GM12878 (cell line): Measurements from ENCODE around the gene FXYD3. TPM values are rescaled to one million over a fixed set of nuclear protein-coding genes. Genes with fewer than 3 reads are reported as not detected.

ENCODE experiments used
- ATAC-seq: fragments of 200-7000 bp; cut with Tn5 transposase; 3 replicates; pipeline ENCODE4 v1.9.1; 2020; ENCODE audit warnings: mild to moderate bottlenecking, moderate library complexity
- BruUV-seq: library from RNA; stranded (reverse); fragments of 400-500 nt; replicated peaks from 2 replicates; lab custom pipeline; 2021; lab: Mats Ljungman, UMichigan
- CTCF ChIA-PET: fragments of 300-600 bp; sonication (Branson Sonifier 250); formaldehyde crosslinking; extraction: SDS; loops from one replicate; lab custom pipeline; 2021; ENCODE audit warnings: inconsistent platforms; lab: Yijun Ruan, JAX
- POLR2A ChIA-PET: fragments of 350-600 bp; formaldehyde crosslinking; extraction: SDS; loops from one replicate; lab custom pipeline; 2021; ENCODE audit warnings: inconsistent platforms; lab: Charles Lee
- RAD21 ChIA-PET: fragments of 300-600 bp; sonication (Branson Sonifier 250); formaldehyde crosslinking; loops from one replicate; lab custom pipeline; 2023; ENCODE audit warnings: antibody characterized with exemption; ENCODE audit not compliant: unreplicated experiment; lab: Charles Lee
- SMC1A ChIA-PET: fragments of 300-600 bp; sonication (Branson Sonifier 250); formaldehyde crosslinking; loops from one replicate; lab custom pipeline; 2023; ENCODE audit not compliant: unreplicated experiment, uncharacterized antibody; lab: Charles Lee
- DNase-seq: peaks from one replicate; pipeline ENCODE4 v3.0.0-alpha.2; 2011; ENCODE audit warnings: low read depth, low spot score
- FAIRE-seq: peaks from 3 replicates; lab custom pipeline; 2011; peaks lifted over from hg19 to GRCh38; lab: Jason Lieb, UNC
- H2AFZ ChIP-seq: 2 replicates; pipeline ENCODE4 v1.6.0; 2011; ENCODE audit warnings: low read depth, low read length, control low read depth; ENCODE audit not compliant: control insufficient read depth
- H3K27ac ChIP-seq: 2 replicates; pipeline ENCODE4 v1.5.1; 2011; ENCODE audit warnings: control low read depth; ENCODE audit not compliant: control insufficient read depth, insufficient read depth
- H3K27me3 ChIP-seq, 2 experiments: replicated peaks in 1 of 2; 2 replicates each; pipeline versions ENCODE4 v1.6.0 to v1.6.1; 2011; ENCODE audit warnings: low read length in 1 of 2; ENCODE audit not compliant: control insufficient read depth in 2 of 2, insufficient read depth in 2 of 2
- H3K36me3 ChIP-seq, 2 experiments: 2 replicates each; pipeline ENCODE4 v1.5.1; 2011; ENCODE audit warnings: low read length in 1 of 2; ENCODE audit not compliant: control insufficient read depth in 2 of 2, insufficient read depth in 2 of 2
- H3K4me1 ChIP-seq: 2 replicates; pipeline ENCODE4 v1.6.1; 2011; ENCODE audit warnings: mild to moderate bottlenecking, low read length, moderate library complexity, mixed read lengths; ENCODE audit not compliant: control insufficient read depth, insufficient read depth
- H3K4me2 ChIP-seq: 2 replicates; pipeline ENCODE4 v1.6.0; 2011; ENCODE audit warnings: control low read depth; ENCODE audit not compliant: control insufficient read depth, insufficient read depth
- H3K4me3 ChIP-seq: fragments of 200-600 bp; sonication (generic); 2 replicates; pipeline ENCODE4 v1.5.1; 2016
- H3K79me2 ChIP-seq: 2 replicates; pipeline ENCODE4 v1.6.0; 2011; ENCODE audit warnings: low read length; ENCODE audit not compliant: control insufficient read depth, insufficient read depth
- H3K9ac ChIP-seq: 2 replicates; pipeline ENCODE4 v1.8.0; 2011; ENCODE audit warnings: low read length, control low read depth, mixed read lengths; ENCODE audit not compliant: control insufficient read depth, insufficient read depth
- H3K9me3 ChIP-seq: replicated peaks from 3 replicates; pipeline ENCODE4 v1.5.1; 2011; ENCODE audit warnings: mild to moderate bottlenecking, low read length; ENCODE audit not compliant: control insufficient read depth, insufficient read depth
- H4K20me1 ChIP-seq: 2 replicates; pipeline ENCODE4 v1.6.0; 2011; ENCODE audit not compliant: control insufficient read depth, insufficient read depth
- ATF2 ChIP-seq: IDR thresholded peaks from 2 replicates; pipeline ENCODE4 v1.6.1; 2012; ENCODE audit warnings: low read length, inconsistent platforms
- BRCA1 ChIP-seq: IDR thresholded peaks from 2 replicates; pipeline ENCODE4 v1.6.1; 2011; ENCODE audit warnings: low read depth, low read length, improper control_type of control experiment
- HDAC2 ChIP-seq: fragments of 200-600 bp; sonication (generic); IDR thresholded peaks from 2 replicates; pipeline ENCODE4 v1.6.1; 2017
- IRF3 ChIP-seq: fragments of 450-650 bp; IDR thresholded peaks from 2 replicates; pipeline ENCODE4 v1.6.1; 2014; ENCODE audit warnings: mild to moderate bottlenecking
- MEF2A ChIP-seq: IDR thresholded peaks from 2 replicates; pipeline ENCODE4 v1.6.1; 2011; ENCODE audit warnings: low read depth, mild to moderate bottlenecking, low read length, moderate library complexity; ENCODE audit not compliant: insufficient read depth
- MTA2 ChIP-seq: fragments of 450-650 bp; IDR thresholded peaks from 2 replicates; pipeline ENCODE4 v1.6.1; 2016; ENCODE audit warnings: low read depth, mild to moderate bottlenecking, moderate library complexity
- PRDM15 ChIP-seq: fragments of 450-650 bp; formaldehyde crosslinking; IDR thresholded peaks from 2 replicates; pipeline ENCODE4 v1.4.0; 2020; ENCODE audit warnings: mild to moderate bottlenecking, moderate library complexity
- SIN3A ChIP-seq: IDR thresholded peaks from 2 replicates; pipeline ENCODE4 v1.6.1; 2012; ENCODE audit warnings: low read depth, low read length, improper control_type of control experiment
- TCF7 ChIP-seq: IDR thresholded peaks from 2 replicates; pipeline ENCODE4 v1.6.1; 2014; ENCODE audit warnings: antibody characterized with exemption, borderline replicate concordance
- WGBS: methylation state at CpG from one replicate; pipeline ENCODE4 v1.1.6; 2016; ENCODE audit warnings: low lambda C conversion rate; ENCODE audit not compliant: insufficient replicate concordance, insufficient coverage; ENCODE audit errors: missing lambda C conversion rate; 5-methylcytosine and 5-hydroxymethylcytosine counted together
- in situ Hi-C: fragments of 300-500 bp; cut with MboI; formaldehyde crosslinking; loops from 9 replicates; pipeline ENCODE4 v1.14.3; 2018; ENCODE audit warnings: mixed read lengths
- intact Hi-C: fragments of 100-400 bp; cut with micrococcal nuclease; formaldehyde crosslinking; loops from one replicate; pipeline ENCODE4 v1.14.2; 2022; ENCODE audit not compliant: unreplicated experiment
- polyA plus RNA-seq, 11 experiments: library from polyadenylated mRNA; depleted of rRNA in 4 of 11; unstranded in 6 of 11; stranded (reverse) in 5 of 11; fragments of >200 nt; fragmentation: Nextera tagmentation in 4 of 11; fragmentation: Illumina TruSeq in 1 of 11; extraction: Ambion mirVana in 4 of 11; extraction: Trizol in 1 of 11; gene quantifications; 1 replicate in 1 of 11; 2 replicates in 10 of 11; pipeline versions ENCODE4 v1.2.1 to v1.2.3, GENCODE V29; 2011 to 2016; ENCODE audit warnings: inconsistent platforms in 2 of 11, missing spikeins in 2 of 11, low read depth in 1 of 11
- total RNA-seq, 4 experiments: library from RNA; depleted of rRNA in 3 of 4; stranded (reverse); fragments of >200 nt in 3 of 4; fragmentation: Illumina TruSeq in 1 of 4; extraction: Trizol in 1 of 4; gene quantifications; 2 replicates each; pipeline versions ENCODE4 v1.2.1 to v1.2.3, GENCODE V29; 2013 to 2021

The FXYD3 gene
- total and polyA plus RNA-seq, 10 of the 15 experiments (the other 5 are each of a cell fraction or from before 2014, with no cell fraction given) = 0.09 to 0.44 TPM; not detected in 8

GRCh38 chr19:35118268-35119020, 2.8 kb downstream of the FXYD3 start:
- DNase-seq (no peak), FAIRE-seq (no peak), ATAC-seq (no peak)
- ChIA-PET POLR2A (interaction anchor here (0.6 kb wide), 1 partner anchor 362 kb away, joined by 5 read pairs; no protein-coding TSS in a partner anchor), RAD21 (interaction anchor here (0.5 to 1.6 kb wide), 2 partner anchors 10 to 17 kb away, joined by 3 to 6 read pairs; no protein-coding TSS in a partner anchor), CTCF (interaction anchor here (1.3 to 6.4 kb wide), 3 partner anchors 17 to 75 kb away, joined by 4 to 75 read pairs (median 34); partner anchors contain the start of genes FXYD7 and LGI4), SMC1A (interaction anchor here (0.7 to 3.6 kb wide), 2 partner anchors 23 to 229 kb away, joined by 3 to 10 read pairs; partner anchors contain the start of gene FFAR1)
- no TSS peak for BruUV-seq
- no peaks in the 10 kb centered on the region for H3K27me3 ChIP-seq
- H3K9me3 ChIP-seq = no peaks in the 10 kb centered on the region
- intact Hi-C loops = no loop called here
- TF ChIP-seq BRCA1 (no peak), MTA2 (no peak), ATF2 (no peak), TCF7 (no peak), IRF3 (no peak), MEF2A (no peak), PRDM15 (CRISPR knock-in tag) (no peak), SIN3A (no peak), HDAC2 (no peak)
- H3K79me2 ChIP-seq = no peaks in the 10 kb centered on the region
- H3K4me2 ChIP-seq = no peak overlapping the region
- H3K4me1 ChIP-seq = peaks cover 6% of the 10 kb centered on the region
- H3K27ac ChIP-seq = no peak overlapping the region
- no peak overlapping the region for H3K9ac ChIP-seq
- in situ Hi-C loops = no loop called here
- H2AFZ ChIP-seq = no peak overlapping the region
- no peaks in the 10 kb centered on the region for H3K36me3 ChIP-seq
- H3K4me3 ChIP-seq = no peak overlapping the region
- H4K20me1 ChIP-seq = no peaks in the 10 kb centered on the region
- 45% methylated on average over 11 of the region's 13 CpGs for WGBS
